RKO (cell line): Measurements from ENCODE around the gene B4GALNT1.

Experiments used
- DNase-seq: peaks from one replicate; pipeline ENCODE4 v3.0.0-alpha.2; 2016; ENCODE audit warnings: low spot score

B4GALNT1 gene

GRCh38 chr12:57585156-57585555, 47.8 kb downstream of the B4GALNT1 start:
- DNase-seq, result no peak

- no peak for DNase-seq
These were observed 48.3 kb downstream of the B4GALNT1 start for GRCh38 chr12:57584690-57585089.

GRCh38 chr12:57584050-57584449, 49.0 kb downstream of the B4GALNT1 start:
- no peak for DNase-seq

DNA sequence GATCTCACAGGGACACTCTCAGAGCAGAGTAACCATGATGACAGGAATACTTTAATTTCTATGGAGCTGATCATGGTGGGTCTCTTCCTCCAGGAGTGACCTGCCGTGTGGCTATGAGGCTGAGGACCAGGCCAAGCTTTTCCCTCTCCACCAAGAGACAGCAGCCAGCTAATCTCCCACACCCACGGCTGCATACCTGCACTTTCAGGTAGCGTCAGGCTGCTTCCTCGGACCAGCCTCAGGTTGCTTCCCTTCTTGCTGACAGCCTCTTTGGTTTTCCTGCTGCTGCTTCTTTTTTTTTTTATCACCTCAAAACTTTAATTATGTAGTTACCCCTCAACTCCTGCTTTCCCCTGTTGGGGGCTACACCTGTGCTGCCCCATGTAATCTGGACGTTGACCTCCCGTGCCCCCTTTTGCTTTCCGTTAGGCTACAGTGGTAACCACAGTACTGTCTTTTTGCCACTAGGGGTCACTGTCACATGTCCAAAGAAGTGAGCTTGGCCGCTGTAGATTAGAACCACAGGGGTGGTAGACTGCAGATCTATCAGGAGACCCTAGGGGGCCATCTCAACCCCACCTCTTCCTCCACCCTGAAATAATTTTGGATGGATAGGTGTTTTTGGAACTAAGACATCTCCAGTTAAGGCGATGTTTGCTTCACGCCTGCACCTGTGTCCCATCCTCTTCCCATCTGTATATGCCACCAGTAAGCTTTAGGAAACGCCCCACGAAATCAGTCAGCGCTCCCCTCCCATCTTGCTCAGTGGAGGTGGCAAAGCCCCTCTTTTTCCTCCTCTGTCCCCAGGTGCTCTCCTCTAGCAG, 49.8 kb downstream of the B4GALNT1 start:
- peak; percentile 81 for DNase-seq

DNA sequence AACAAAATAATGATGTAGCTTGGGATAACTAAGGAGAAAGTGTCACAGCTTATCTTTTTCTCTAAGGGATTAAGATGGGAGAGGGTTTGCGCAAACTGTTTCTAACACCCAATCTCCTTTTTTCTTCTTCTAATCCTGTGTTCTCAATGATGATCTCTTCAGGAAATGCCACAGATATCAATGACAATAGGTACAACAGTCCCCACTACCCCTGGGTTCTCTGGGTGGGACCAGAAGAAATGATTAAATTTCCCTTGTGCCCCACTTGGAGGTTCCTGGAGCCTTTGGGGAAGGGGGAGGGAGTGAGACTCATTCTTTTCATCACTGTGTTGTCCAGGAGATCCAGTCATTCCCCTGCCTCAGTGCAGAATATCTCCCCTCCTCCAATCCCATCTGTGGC, 50.6 kb downstream of the B4GALNT1 start:
- no peak for DNase-seq

- DNase-seq, result no peak
These were observed 51.2 kb downstream of the B4GALNT1 start for GRCh38 chr12:57581802-57582201.

GRCh38 chr12:57580466-57580795, 52.6 kb downstream of the B4GALNT1 start:
- DNase-seq, result no peak

GRCh38 chr12:57579677-57580465, 53.1 kb downstream of the B4GALNT1 start:
- DNase-seq, result no peak

GRCh38 chr12:57579011-57579410, 54.0 kb downstream of the B4GALNT1 start:
- no peak for DNase-seq

GRCh38 chr12:57577981-57578758, 54.8 kb downstream of the B4GALNT1 start:
- no peak for DNase-seq

- no peak for DNase-seq
These were observed 56.3 kb downstream of the B4GALNT1 start for GRCh38 chr12:57576613-57577160.
